H1 (cell line): ENCODE measurements around the gene RABGAP1. TPM values are rescaled to one million over a fixed set of nuclear protein-coding genes. Genes with fewer than 3 reads are reported as not detected.
A peak's percentile ranks its signal among the peaks of the same experiment; 100 is the strongest.
"Not testable (repeated sequence)": the region's sequence is repeated elsewhere in the genome, so short reads cannot be mapped to it uniquely, and the experiment has no call there.

Experiments
- CTCF ChIA-PET: fragments of 300-600 bp; sonication (Branson Sonifier 250); formaldehyde crosslinking; loops from one replicate; lab custom pipeline; 2021; ENCODE audit not compliant: partially characterized antibody; lab: Charles Lee
- POLR2A ChIA-PET: fragments of 300-600 bp; sonication (Branson Sonifier 250); formaldehyde crosslinking; loops from one replicate; lab custom pipeline; 2021; ENCODE audit warnings: inconsistent platforms; ENCODE audit not compliant: partially characterized antibody; lab: Charles Lee
- DNase-seq, 2 experiments: peaks; one replicate each; pipeline versions ENCODE4 v3.0.0 to v3.0.0-alpha.2; 2010 to 2022; ENCODE audit warnings: low spot score in 2 of 2, low read depth in 1 of 2, mixed read lengths in 1 of 2
- FAIRE-seq: peaks from 2 replicates; lab custom pipeline; 2011; peaks lifted over from hg19 to GRCh38; lab: Jason Lieb, UNC
- H2AFZ ChIP-seq: 2 replicates; pipeline ENCODE4 v1.8.1; 2012; ENCODE audit warnings: low read length, inconsistent platforms
- H2AK5ac ChIP-seq: 2 replicates; pipeline ENCODE4 v1.6.1; 2013; ENCODE audit warnings: low read depth, low read length
- H2BK120ac ChIP-seq: replicated peaks from 2 replicates; pipeline ENCODE3; 2013; ENCODE audit warnings: low read depth, low read length, inconsistent platforms
- H2BK12ac ChIP-seq: 2 replicates; pipeline ENCODE4 v1.6.1; 2013; ENCODE audit warnings: low read depth, low read length
- H2BK15ac ChIP-seq: 2 replicates; pipeline ENCODE4 v1.6.1; 2013; ENCODE audit warnings: low read length
- H2BK20ac ChIP-seq: 2 replicates; pipeline ENCODE4 v1.6.1; 2013; ENCODE audit warnings: low read length
- H2BK5ac ChIP-seq: 2 replicates; pipeline ENCODE4 v1.6.1; 2013; ENCODE audit warnings: low read depth, low read length
- H3K14ac ChIP-seq: 2 replicates; pipeline ENCODE4 v1.6.1; 2013; ENCODE audit warnings: inconsistent platforms; ENCODE audit not compliant: insufficient read length
- H3K18ac ChIP-seq: 2 replicates; pipeline ENCODE4 v1.6.1; 2013; ENCODE audit warnings: low read length; ENCODE audit errors: extremely low read depth
- H3K23ac ChIP-seq: 2 replicates; pipeline ENCODE4 v1.6.1; 2013; ENCODE audit warnings: inconsistent platforms; ENCODE audit not compliant: insufficient read length
- H3K23me2 ChIP-seq: 2 replicates; pipeline ENCODE4 v1.6.1; 2013; ENCODE audit warnings: low read depth, low read length
- H3K27ac ChIP-seq: 2 replicates; pipeline ENCODE4 v1.6.1; 2011; ENCODE audit warnings: low read depth, low read length, inconsistent platforms
- H3K27me3 ChIP-seq, 4 experiments: replicated peaks in 1 of 4; 1 replicate in 1 of 4; 2 replicates in 3 of 4; pipeline versions ENCODE4 v1.6.1 to v1.8.1; 2011 to 2013; ENCODE audit warnings: low read length in 3 of 4, mild to moderate bottlenecking in 3 of 4, inconsistent platforms in 2 of 4, mixed read lengths in 2 of 4, moderate library complexity in 1 of 4; ENCODE audit not compliant: control insufficient read depth in 3 of 4, insufficient read depth in 3 of 4; ENCODE audit errors: extremely low read depth in 1 of 4
- H3K36me3 ChIP-seq, 4 experiments: 2 replicates each; pipeline versions ENCODE4 v1.6.1 to v1.8.1; 2011 to 2013; ENCODE audit warnings: mild to moderate bottlenecking in 4 of 4, low read length in 3 of 4, moderate library complexity in 2 of 4, control low read depth in 1 of 4, inconsistent platforms in 1 of 4; ENCODE audit not compliant: insufficient read depth in 4 of 4, control insufficient read depth in 2 of 4
- H3K4ac ChIP-seq: replicated peaks from 2 replicates; pipeline ENCODE3; 2013; ENCODE audit warnings: low read length, low read depth, mixed read lengths, inconsistent platforms; ENCODE audit not compliant: insufficient read length
- H3K4me1 ChIP-seq, 4 experiments: replicated peaks in 1 of 4; 1 replicate in 1 of 4; 2 replicates in 3 of 4; pipeline versions ENCODE4 v1.6.1 to v1.8.1; 2011 to 2013; ENCODE audit warnings: low read length in 3 of 4, inconsistent platforms in 2 of 4, mixed read lengths in 1 of 4; ENCODE audit not compliant: insufficient read depth in 4 of 4, control insufficient read depth in 3 of 4
- H3K4me2 ChIP-seq, 2 experiments: 2 replicates each; pipeline versions ENCODE4 v1.6.1 to v1.8.1; 2011 to 2013; ENCODE audit warnings: low read depth in 2 of 2, low read length in 2 of 2, control low read depth in 1 of 2, inconsistent platforms in 1 of 2, mild to moderate bottlenecking in 1 of 2; ENCODE audit not compliant: insufficient read depth in 1 of 2
- H3K4me3 ChIP-seq, 4 experiments: fragments of 200-600, 300-600 bp in 1 of 4; sonication (generic), shearing (Covaris generic), sonication (Bioruptor Twin) in 1 of 4; 2 replicates each; pipeline versions ENCODE4 v1.5.1 to v1.8.1; 2011 to 2016; ENCODE audit warnings: low read length in 4 of 4, low read depth in 3 of 4, control low read depth in 2 of 4, inconsistent platforms in 2 of 4, mild to moderate bottlenecking in 2 of 4, mixed read lengths in 1 of 4, moderate library complexity in 1 of 4; ENCODE audit not compliant: insufficient read depth in 2 of 4; ENCODE audit errors: extremely low read depth in 1 of 4
- H3K56ac ChIP-seq: replicated peaks from 2 replicates; pipeline ENCODE3; 2013; ENCODE audit warnings: low read depth, mild to moderate bottlenecking, mixed read lengths, low read length, inconsistent platforms; ENCODE audit not compliant: insufficient read length
- H3K79me1 ChIP-seq: 2 replicates; pipeline ENCODE4 v1.6.1; 2013; ENCODE audit warnings: low read depth, low read length, control low read depth
- H3K79me2 ChIP-seq, 2 experiments: 2 replicates each; pipeline versions ENCODE4 v1.6.1 to v1.8.1; 2012 to 2013; ENCODE audit warnings: low read length in 2 of 2, mild to moderate bottlenecking in 2 of 2, inconsistent platforms in 1 of 2; ENCODE audit not compliant: insufficient read depth in 2 of 2, control insufficient read depth in 1 of 2
- H3K9ac ChIP-seq, 4 experiments: replicated peaks in 1 of 4; 1 replicate in 1 of 4; 2 replicates in 3 of 4; pipeline versions ENCODE4 v1.6.1 to v1.8.1; 2011 to 2013; ENCODE audit warnings: low read depth in 3 of 4, low read length in 3 of 4, control low read depth in 2 of 4, mild to moderate bottlenecking in 2 of 4, moderate library complexity in 2 of 4, inconsistent platforms in 1 of 4; ENCODE audit errors: extremely low read depth in 1 of 4
- H3K9me3 ChIP-seq, 2 experiments: 2 replicates each; pipeline versions ENCODE4 v1.6.1 to v1.8.1; 2012 to 2013; ENCODE audit warnings: mild to moderate bottlenecking in 2 of 2, moderate library complexity in 2 of 2, control low read depth in 1 of 2, inconsistent platforms in 1 of 2, low read depth in 1 of 2, low read length in 1 of 2, mixed read lengths in 1 of 2; ENCODE audit not compliant: insufficient read depth in 2 of 2
- H4K20me1 ChIP-seq, 2 experiments: replicated peaks in 1 of 2; 2 replicates each; pipeline versions ENCODE3 to v1.8.1; 2011 to 2013; ENCODE audit warnings: inconsistent platforms in 2 of 2, low read length in 2 of 2, mild to moderate bottlenecking in 1 of 2; ENCODE audit not compliant: insufficient read depth in 2 of 2, control insufficient read depth in 1 of 2
- H4K5ac ChIP-seq: 2 replicates; pipeline ENCODE4 v1.6.1; 2013; ENCODE audit warnings: low read length, low read depth, mixed read lengths, inconsistent platforms; ENCODE audit not compliant: insufficient read length
- H4K8ac ChIP-seq: 2 replicates; pipeline ENCODE4 v1.8.0; 2013; ENCODE audit warnings: mild to moderate bottlenecking, moderate library complexity, low read length, inconsistent platforms; ENCODE audit not compliant: insufficient read depth; ENCODE audit errors: extremely low read depth
- H4K91ac ChIP-seq: replicated peaks from 2 replicates; pipeline ENCODE3; 2013; ENCODE audit warnings: low read length, mixed read lengths, inconsistent platforms; ENCODE audit not compliant: insufficient read length
- ATF2 ChIP-seq: IDR thresholded peaks from 2 replicates; pipeline ENCODE4 v1.6.1; 2012; ENCODE audit warnings: low read length, inconsistent platforms
- TEAD4 ChIP-seq: IDR thresholded peaks from 2 replicates; pipeline ENCODE4 v1.6.1; 2012; ENCODE audit warnings: low read depth, low read length, inconsistent platforms, mixed read lengths
- WGBS, 2 experiments: shearing (Covaris generic) in 1 of 2; methylation state at CpG; one replicate each; pipeline versions ENCODE4 v1.1.6 to v1.1.7; 2013 to 2015; ENCODE audit warnings: low lambda C conversion rate in 2 of 2, mixed read lengths in 2 of 2, inconsistent platforms in 1 of 2, low coverage in 1 of 2, missing lambda C conversion rate in 1 of 2; ENCODE audit not compliant: insufficient replicate concordance in 2 of 2, insufficient coverage in 1 of 2, insufficient read length in 1 of 2; ENCODE audit errors: extremely low coverage in 1 of 2, missing lambda C conversion rate in 1 of 2; 5-methylcytosine and 5-hydroxymethylcytosine counted together
- polyA plus RNA-seq, 7 experiments: library from polyadenylated mRNA; depleted of rRNA in 3 of 7; stranded (reverse) in 5 of 7; unstranded in 2 of 7; fragments of >200 nt in 5 of 7; fragments of 200-250 nt in 2 of 7; gene quantifications; 1 replicate in 5 of 7; 2 replicates in 1 of 7; 4 replicates in 1 of 7; pipeline versions ENCODE4 v1.2.1 to v1.2.3, GENCODE V29; 2011 to 2013; ENCODE audit warnings: missing spikeins in 2 of 7, mixed read lengths in 2 of 7
- total RNA-seq: library from RNA; stranded (reverse); fragmentation: NEBNext Ultra II Directional; extraction: Animal tissue kit (Norgen Biotek cat#: 25700); gene quantifications from 2 replicates; pipeline ENCODE4 v1.2.1, GENCODE V29; 2021

Gene RABGAP1
- total and polyA plus RNA-seq, 2 of the 8 experiments (the other 6 are each of a cell fraction or from before 2014, with no cell fraction given), result 15.7 to 38.3 TPM

GRCh38 chr9:122904823-122905710 is 35.8 kb upstream of the RABGAP1 start, which contains the start of gene RC3H2 (continued):
- peak; percentile 84 for TF ChIP-seq ATF2
- peak; percentile 86 for TF ChIP-seq TEAD4

GRCh38 chr9:122906122-122906521 is 34.7 kb upstream of the RABGAP1 start:
- not testable (repeated sequence) for H3K23me2 ChIP-seq, H2AK5ac ChIP-seq, H3K9ac ChIP-seq, H3K14ac ChIP-seq, H3K4ac ChIP-seq, H2BK20ac ChIP-seq, H3K36me3 ChIP-seq, H4K91ac ChIP-seq, H2BK120ac ChIP-seq, H4K20me1 ChIP-seq, H3K56ac ChIP-seq, H3K27me3 ChIP-seq, H4K8ac ChIP-seq, H2BK5ac ChIP-seq, H3K18ac ChIP-seq, H4K5ac ChIP-seq, FAIRE-seq, H3K79me1 ChIP-seq, H3K4me1 ChIP-seq, DNase-seq, H3K27ac ChIP-seq, H2AFZ ChIP-seq, H2BK15ac ChIP-seq, H3K4me3 ChIP-seq, H2BK12ac ChIP-seq, H3K23ac ChIP-seq, H3K9me3 ChIP-seq
- Histone ChIP-seq H3K4me2 (peak overlapping the region in 1 of 2 experiments; percentile 72; a peak in 1 of 4 replicates), H3K79me2 (peaks cover 3 to 59% of the 10 kb centered on the region in 2 experiments; a peak in 3 of 4 replicates)
- 87% methylated on average over 16 of the region's 16 CpGs; no CpG with 5 or more reads in 1 of the 2 experiments for WGBS, 2 experiments
- ChIA-PET POLR2A (interaction anchor here (1.3 to 3.8 kb wide), 5 partner anchors 8 to 78 kb away, joined by 3 to 31 read pairs (median 5); partner anchors contain the start of genes PDCL, ZBTB26 and ZBTB6), CTCF (interaction anchor here (1.0 to 1.4 kb wide), 2 partner anchors 23 to 29 kb away, joined by 3 read pairs; no protein-coding TSS in a partner anchor)
